Common myeloid progenitor, CD34-positive (primary cell): ENCODE measurements around the gene ZNF565.

Experiments
- CTCF ChIA-PET: fragments of 350-600 bp; sonication (Branson Sonifier 250); formaldehyde crosslinking; loops from one replicate; lab custom pipeline; 2021; ENCODE audit warnings: antibody characterized with exemption; lab: Charles Lee
- POLR2A ChIA-PET: fragments of 350-600 bp; sonication (Branson Sonifier 250); formaldehyde crosslinking; loops from one replicate; lab custom pipeline; 2021; ENCODE audit warnings: antibody characterized with exemption; lab: Charles Lee
- DNase-seq, 3 donors: peaks; one replicate each; pipeline versions ENCODE4 v3.0.0 to v3.0.0-alpha.2; 2013
- H3K27ac ChIP-seq, 2 experiments: 1 replicate in 1 of 2; 2 replicates in 1 of 2; pipeline ENCODE4 v1.7.0; 2013; ENCODE audit warnings: inconsistent platforms in 2 of 2, low read length in 2 of 2, mild to moderate bottlenecking in 2 of 2, low read depth in 1 of 2, moderate library complexity in 1 of 2; ENCODE audit not compliant: severe bottlenecking in 2 of 2, insufficient read depth in 1 of 2, poor library complexity in 1 of 2
- H3K27me3 ChIP-seq, 5 experiments: replicated peaks in 2 of 5; 1 replicate in 3 of 5; 2 replicates in 2 of 5; pipeline versions ENCODE4 v1.6.1 to v1.7.0; 2013; ENCODE audit warnings: low read length in 4 of 5, mild to moderate bottlenecking in 2 of 5, moderate library complexity in 2 of 5, inconsistent platforms in 1 of 5; ENCODE audit not compliant: insufficient read depth in 5 of 5, control insufficient read depth in 4 of 5
- H3K36me3 ChIP-seq, 4 experiments: 1 replicate in 2 of 4; 2 replicates in 2 of 4; pipeline versions ENCODE4 v1.6.1 to v1.7.0; 2013; ENCODE audit warnings: low read length in 3 of 4, control low read depth in 1 of 4, mild to moderate bottlenecking in 1 of 4; ENCODE audit not compliant: control insufficient read depth in 4 of 4, insufficient read depth in 4 of 4
- H3K4me1 ChIP-seq, 4 experiments: 1 replicate in 3 of 4; 2 replicates in 1 of 4; pipeline versions ENCODE4 v1.6.1 to v1.7.1; 2013; ENCODE audit warnings: low read length in 3 of 4, mild to moderate bottlenecking in 3 of 4, control low read depth in 1 of 4, inconsistent platforms in 1 of 4, moderate library complexity in 1 of 4; ENCODE audit not compliant: control insufficient read depth in 4 of 4, insufficient read depth in 4 of 4; ENCODE audit errors: control extremely low read depth in 1 of 4
- H3K4me3 ChIP-seq, 7 experiments: 1 replicate in 4 of 7; 2 replicates in 3 of 7; pipeline versions ENCODE4 v1.5.1 to v1.7.0; 2013; ENCODE audit warnings: mild to moderate bottlenecking in 7 of 7, low read length in 6 of 7, moderate library complexity in 6 of 7, inconsistent platforms in 2 of 7, low read depth in 2 of 7, control low read depth in 1 of 7; ENCODE audit not compliant: insufficient read depth in 4 of 7, control insufficient read depth in 1 of 7; ENCODE audit errors: extremely low read depth in 1 of 7
- H3K9me3 ChIP-seq, 5 experiments: 1 replicate in 4 of 5; 2 replicates in 1 of 5; pipeline versions ENCODE4 v1.6.1 to v1.7.1; 2013; ENCODE audit warnings: low read length in 4 of 5, mild to moderate bottlenecking in 2 of 5, inconsistent platforms in 1 of 5, low read depth in 1 of 5, moderate library complexity in 1 of 5; ENCODE audit not compliant: control insufficient read depth in 4 of 5, insufficient read depth in 2 of 5; ENCODE audit errors: control extremely low read depth in 1 of 5
- WGBS: methylation state at CpG from one replicate; pipeline ENCODE4 v1.1.5; 2013; ENCODE audit not compliant: insufficient coverage; 5-methylcytosine and 5-hydroxymethylcytosine counted together

Gene ZNF565

DNA sequence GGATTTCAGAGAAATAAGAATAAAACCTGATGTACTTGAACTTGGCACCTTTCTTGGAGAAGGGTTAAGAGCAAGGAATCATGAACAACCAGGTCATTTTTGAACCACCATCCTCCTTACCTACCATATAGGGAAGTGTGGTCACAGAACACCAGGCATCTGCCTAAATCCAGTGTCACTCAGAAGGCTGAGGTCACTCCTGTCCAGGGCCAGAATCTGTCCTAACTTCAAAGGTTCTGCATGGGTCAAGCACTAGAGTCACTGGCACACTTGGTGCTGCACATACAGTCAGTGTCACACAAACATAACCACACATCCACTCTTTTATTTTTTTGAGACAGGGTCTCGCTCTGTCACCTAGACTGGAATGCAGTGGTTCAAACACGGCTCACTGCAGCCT, 1.6 kb downstream of the ZNF565 start:
- Histone ChIP-seq H3K27me3 (no peaks in the 10 kb centered on the region), H3K27ac (no peak overlapping the region), H3K9me3 (peaks cover 0 to 5% (median 0%) of the 10 kb centered on the region in 5 experiments), H3K4me3 (no peak overlapping the region), H3K4me1 (peaks cover 5 to 21% (median 10%) of the 10 kb centered on the region in 4 experiments), H3K36me3 (peaks cover 0 to 5% (median 2%) of the 10 kb centered on the region in 4 experiments)
- ChIA-PET POLR2A (no interaction called here), CTCF (no interaction called here)
- no peak for DNase-seq
- 100% methylated on average over 1 of the region's 2 CpGs for WGBS

DNA sequence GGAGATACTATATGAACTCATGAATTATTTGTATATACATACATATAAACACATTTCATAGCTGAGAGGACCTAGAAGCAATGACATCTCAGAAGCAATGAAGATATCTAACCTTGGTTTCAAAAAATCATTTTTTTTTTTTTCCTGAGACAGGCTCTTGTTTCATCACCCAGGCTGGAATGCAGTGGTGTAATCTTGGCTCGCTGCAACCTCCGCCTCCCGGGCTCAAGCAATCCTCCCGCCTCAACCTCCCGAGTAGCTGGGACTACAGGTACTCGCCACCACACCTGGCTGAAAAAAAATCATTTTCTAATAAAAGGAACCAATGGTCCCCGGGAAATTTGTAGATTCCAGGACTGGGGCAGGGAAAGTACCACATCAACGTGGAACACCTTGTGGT, 4.0 kb downstream of the ZNF565 start:
- DNase-seq: no peak

DNA sequence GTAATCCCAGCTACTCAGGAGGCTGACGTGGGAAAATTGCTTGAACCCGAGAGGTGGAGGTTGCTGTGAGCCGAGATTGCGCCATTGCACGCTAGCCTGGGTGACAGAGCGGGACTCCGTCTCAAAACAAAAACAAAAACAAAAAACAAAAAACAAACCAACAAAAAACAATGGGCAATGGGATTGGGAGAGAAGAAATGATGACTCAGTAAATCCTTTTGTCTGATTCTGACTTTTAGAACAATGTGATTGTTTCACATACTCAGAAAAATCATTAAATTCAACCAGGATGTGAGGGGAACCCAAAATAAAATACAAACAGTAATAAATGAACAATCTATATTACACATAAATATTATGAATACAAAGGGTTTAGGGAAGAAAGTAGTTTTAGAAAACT, 5.1 kb downstream of the ZNF565 start:
- H3K36me3 ChIP-seq: no peaks in the 10 kb centered on the region
- H3K4me3 ChIP-seq: no peak overlapping the region
- 80% methylated on average over 1 of the region's 7 CpGs for WGBS
- ChIA-PET CTCF (no interaction called here), POLR2A (no interaction called here)
- peaks cover 0 to 8% (median 7%) of the 10 kb centered on the region in 4 experiments for H3K4me1 ChIP-seq
- H3K27ac ChIP-seq: no peak overlapping the region
- DNase-seq: no peak
- H3K27me3 ChIP-seq: no peaks in the 10 kb centered on the region
- no peaks in the 10 kb centered on the region for H3K9me3 ChIP-seq

More for the DNA sequence above, 4.0 kb downstream of the ZNF565 start:
- Histone ChIP-seq H3K4me1 (peaks cover 0 to 11% (median 7%) of the 10 kb centered on the region in 4 experiments), H3K9me3 (no peaks in the 10 kb centered on the region), H3K27me3 (no peaks in the 10 kb centered on the region), H3K27ac (no peak overlapping the region), H3K4me3 (no peak overlapping the region), H3K36me3 (no peaks in the 10 kb centered on the region)
- CTCF ChIA-PET: interaction anchor here (0.6 kb wide), 1 partner anchor 368 kb away, joined by 3 read pairs; no protein-coding TSS in a partner anchor
- WGBS: 100% methylated on average over 5 of the region's 8 CpGs
- POLR2A ChIA-PET: no interaction called here

DNA sequence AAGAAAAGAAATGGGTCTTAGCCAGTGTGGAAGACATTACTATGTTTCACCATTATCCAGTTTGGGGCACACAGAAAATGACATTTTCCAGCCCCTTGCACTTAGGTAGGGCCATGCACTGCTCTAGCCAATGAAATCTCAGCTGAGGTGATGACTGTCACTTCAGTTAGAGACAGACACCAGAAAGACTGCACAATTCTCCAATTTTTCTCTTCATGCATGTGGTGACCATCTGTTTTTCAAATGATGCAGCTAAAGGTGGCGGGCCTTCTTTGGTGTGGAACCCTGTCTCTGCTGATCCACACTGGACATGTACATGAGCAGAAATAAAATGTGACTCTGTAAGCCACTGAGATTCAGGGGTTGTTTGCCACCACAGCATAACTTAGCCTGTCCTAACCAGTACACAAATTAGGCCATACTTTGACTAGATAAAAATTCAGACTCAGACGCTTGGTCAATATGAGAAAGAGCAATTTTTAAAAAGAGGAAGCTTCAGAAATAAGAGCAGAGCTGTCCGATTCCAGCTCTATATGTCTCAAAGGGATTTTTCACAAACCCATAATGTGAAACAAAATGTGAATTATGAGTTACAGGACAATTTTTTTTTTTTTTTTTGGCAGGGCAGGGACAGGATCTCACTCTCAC, 6.7 kb downstream of the ZNF565 start:
- Histone ChIP-seq H3K27ac (no peak overlapping the region), H3K9me3 (no peaks in the 10 kb centered on the region), H3K4me1 (no peaks in the 10 kb centered on the region), H3K27me3 (no peaks in the 10 kb centered on the region), H3K36me3 (no peaks in the 10 kb centered on the region), H3K4me3 (no peak overlapping the region)
- CTCF ChIA-PET: interaction anchor here (0.9 to 1.4 kb wide), 2 partner anchors 10 to 35 kb away, joined by 3 to 4 read pairs; no protein-coding TSS in a partner anchor
- POLR2A ChIA-PET: no interaction called here
- no peak for DNase-seq
- 100% methylated on average over 1 of the region's 3 CpGs for WGBS

DNA sequence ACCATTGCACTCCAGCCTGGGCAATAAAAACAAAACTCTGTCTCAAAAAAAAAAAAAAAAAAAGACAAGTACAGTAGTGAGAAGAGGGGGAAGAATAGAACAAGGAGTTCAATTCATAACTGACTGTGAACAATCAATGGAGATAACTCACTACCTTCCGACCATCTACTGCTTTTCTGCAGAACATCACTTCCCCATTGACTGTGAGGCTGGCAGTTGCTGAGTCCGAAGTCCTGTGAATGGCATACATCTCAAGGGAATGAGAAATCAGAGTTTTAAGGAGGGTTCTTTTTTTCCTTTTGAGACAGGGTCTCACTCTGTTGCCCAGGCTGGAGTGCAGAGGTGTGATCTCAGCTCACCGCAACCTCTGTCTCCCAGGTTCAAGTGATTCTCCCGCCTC, 11.2 kb downstream of the ZNF565 start:
- Histone ChIP-seq H3K27me3 (no peaks in the 10 kb centered on the region), H3K4me3 (no peak overlapping the region), H3K27ac (no peak overlapping the region), H3K36me3 (no peaks in the 10 kb centered on the region), H3K9me3 (no peaks in the 10 kb centered on the region), H3K4me1 (no peaks in the 10 kb centered on the region)
- CTCF ChIA-PET: no interaction called here
- DNase-seq: no peak
- WGBS: 100% methylated on average over 3 of the region's 4 CpGs
- POLR2A ChIA-PET: no interaction called here

DNA sequence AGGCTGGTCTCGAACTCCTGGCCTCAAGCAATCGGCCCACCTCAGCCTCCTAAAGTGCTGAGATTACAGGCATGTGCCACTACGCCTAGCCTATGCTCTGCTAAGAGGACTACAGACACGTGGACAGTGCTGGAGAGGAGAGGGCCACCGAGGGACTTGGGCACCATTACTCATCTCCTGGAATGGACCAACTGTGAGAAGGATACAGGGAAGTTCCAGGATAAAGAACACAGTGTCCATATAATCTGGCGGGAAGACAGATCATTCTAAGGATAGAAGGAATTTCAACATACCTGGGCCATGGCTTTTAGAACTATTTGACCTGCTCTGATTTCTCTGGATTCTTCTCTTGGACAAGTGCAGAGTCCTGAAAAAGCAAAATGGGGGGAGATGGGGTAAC, 12.8 kb downstream of the ZNF565 start:
- H3K27ac ChIP-seq: no peak overlapping the region

DNA sequence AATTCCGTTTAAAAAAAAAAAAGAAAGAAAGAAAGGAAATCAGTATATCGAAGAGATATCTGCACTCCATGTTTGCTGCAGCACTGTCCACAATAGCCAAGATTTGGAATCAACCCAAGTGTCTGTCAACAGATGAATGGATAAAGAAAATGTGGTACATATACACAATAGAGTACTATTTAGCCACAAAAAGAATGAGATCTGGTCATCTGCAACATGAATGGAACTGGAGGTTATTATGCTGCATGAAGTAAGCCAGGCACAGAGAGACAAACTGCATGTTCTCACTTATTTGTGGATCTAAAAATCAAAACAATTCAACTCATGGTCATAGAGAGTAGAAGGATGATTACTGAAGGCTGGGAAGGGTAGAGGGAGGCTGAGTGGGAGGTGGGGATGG, 16.3 kb downstream of the ZNF565 start:
- H3K27ac ChIP-seq: no peak overlapping the region
- H3K27me3 ChIP-seq: no peaks in the 10 kb centered on the region
- H3K36me3 ChIP-seq: peaks cover 0 to 8% (median 8%) of the 10 kb centered on the region in 4 experiments
- DNase-seq: no peak
- ChIA-PET POLR2A (no interaction called here), CTCF (interaction anchor here (1.5 kb wide), 1 partner anchor 10 kb away, joined by 4 read pairs; no protein-coding TSS in a partner anchor)
- H3K9me3 ChIP-seq: no peaks in the 10 kb centered on the region
- H3K4me1 ChIP-seq: no peaks in the 10 kb centered on the region
- H3K4me3 ChIP-seq: no peak overlapping the region
- no CpG with 5 or more reads among the region's 2 CpGs for WGBS

More for the DNA sequence above, 12.8 kb downstream of the ZNF565 start:
- Histone ChIP-seq H3K9me3 (no peaks in the 10 kb centered on the region), H3K27me3 (no peaks in the 10 kb centered on the region), H3K4me1 (no peaks in the 10 kb centered on the region), H3K36me3 (no peaks in the 10 kb centered on the region), H3K4me3 (no peak overlapping the region)
- CTCF ChIA-PET: interaction anchor here (1.4 kb wide), 1 partner anchor 13 kb away, joined by 4 read pairs; the partner anchor contains the start of genes ZNF146 and ZNF565
- POLR2A ChIA-PET: no interaction called here
- whole genome bisulfite sequencing: 98% methylated on average over 5 of the region's 6 CpGs
- no peak for DNase-seq
